MM.1S (cell line): ENCODE results near the gene RANBP9.

Experiments used
- DNase-seq: peaks from one replicate; pipeline ENCODE4 v3.0.0-alpha.2; 2015
- H2AFZ ChIP-seq: fragments of 300-600 bp; sonication (generic); 2 replicates; pipeline ENCODE4 v1.6.0; 2016; ENCODE audit warnings: antibody characterized with exemption, low read length
- H3F3A ChIP-seq: fragments of 300-600 bp; sonication (generic); 2 replicates; pipeline ENCODE4 v1.6.1; 2016; ENCODE audit warnings: mild to moderate bottlenecking, antibody characterized with exemption, low read length, moderate library complexity, mixed read lengths; ENCODE audit not compliant: insufficient read depth
- H3K27ac ChIP-seq: fragments of 300-600 bp; sonication (generic); 2 replicates; pipeline ENCODE4 v1.5.1; 2016; ENCODE audit warnings: mild to moderate bottlenecking, low read length
- H3K27me3 ChIP-seq: fragments of 300-600 bp; sonication (generic); replicated peaks from 2 replicates; pipeline ENCODE4 v1.6.0; 2016; ENCODE audit warnings: low read length; ENCODE audit not compliant: insufficient read depth
- H3K36me3 ChIP-seq: fragments of 300-600 bp; sonication (generic); replicated peaks from 2 replicates; pipeline ENCODE4 v1.6.1; 2016; ENCODE audit warnings: mild to moderate bottlenecking, low read length, mixed read lengths; ENCODE audit not compliant: insufficient read depth
- H3K4me1 ChIP-seq: fragments of 300-600 bp; sonication (generic); 2 replicates; pipeline ENCODE4 v1.6.1; 2016; ENCODE audit warnings: low read length, mixed read lengths
- H3K4me2 ChIP-seq: fragments of 300-600 bp; sonication (generic); 2 replicates; pipeline ENCODE4 v1.6.0; 2016; ENCODE audit warnings: low read depth, low read length
- H3K4me3 ChIP-seq: fragments of 300-600 bp; sonication (generic); 2 replicates; pipeline ENCODE4 v1.5.1; 2016; ENCODE audit warnings: low read length, mixed read lengths
- H3K79me2 ChIP-seq: fragments of 300-600 bp; sonication (generic); 2 replicates; pipeline ENCODE4 v1.6.1; 2016; ENCODE audit warnings: mixed run types, low read length, mixed read lengths
- H3K9ac ChIP-seq: fragments of 300-600 bp; sonication (generic); 2 replicates; pipeline ENCODE4 v1.6.1; 2016; ENCODE audit warnings: low read length, mixed read lengths
- H3K9me2 ChIP-seq: fragments of 300-600 bp; sonication (generic); replicated peaks from 2 replicates; pipeline ENCODE4 v1.6.1; 2016; ENCODE audit warnings: mild to moderate bottlenecking, low read length, mixed read lengths; ENCODE audit not compliant: insufficient read depth
- H3K9me3 ChIP-seq: fragments of 300-600 bp; sonication (generic); replicated peaks from 2 replicates; pipeline ENCODE4 v1.6.1; 2016; ENCODE audit warnings: mild to moderate bottlenecking, low read length, mixed read lengths; ENCODE audit not compliant: insufficient read depth
- H4K20me1 ChIP-seq: fragments of 300-600 bp; sonication (generic); 2 replicates; pipeline ENCODE4 v1.6.1; 2016; ENCODE audit warnings: mild to moderate bottlenecking, low read length, moderate library complexity, mixed read lengths; ENCODE audit not compliant: insufficient read depth
- EZH2 ChIP-seq: fragments of 300-600 bp; sonication (generic); optimal IDR thresholded peaks from 2 replicates; pipeline ENCODE3; 2017; ENCODE audit warnings: low read depth, mild to moderate bottlenecking, antibody characterized with exemption, low read length, mixed read lengths
- EZH2phosphoT487 ChIP-seq: fragments of 300-600 bp; sonication (generic); IDR thresholded peaks from 2 replicates; pipeline ENCODE4 v1.6.1; 2018; ENCODE audit warnings: antibody characterized with exemption, low read length
- TF ChIP-seq, protein P1 (sequence below): fragments of 300-600 bp; sonication (generic); IDR thresholded peaks from 2 replicates; pipeline ENCODE4 v1.5.1; 2016; ENCODE audit warnings: antibody characterized with exemption, low read length, mixed read lengths

Gene RANBP9

DNA sequence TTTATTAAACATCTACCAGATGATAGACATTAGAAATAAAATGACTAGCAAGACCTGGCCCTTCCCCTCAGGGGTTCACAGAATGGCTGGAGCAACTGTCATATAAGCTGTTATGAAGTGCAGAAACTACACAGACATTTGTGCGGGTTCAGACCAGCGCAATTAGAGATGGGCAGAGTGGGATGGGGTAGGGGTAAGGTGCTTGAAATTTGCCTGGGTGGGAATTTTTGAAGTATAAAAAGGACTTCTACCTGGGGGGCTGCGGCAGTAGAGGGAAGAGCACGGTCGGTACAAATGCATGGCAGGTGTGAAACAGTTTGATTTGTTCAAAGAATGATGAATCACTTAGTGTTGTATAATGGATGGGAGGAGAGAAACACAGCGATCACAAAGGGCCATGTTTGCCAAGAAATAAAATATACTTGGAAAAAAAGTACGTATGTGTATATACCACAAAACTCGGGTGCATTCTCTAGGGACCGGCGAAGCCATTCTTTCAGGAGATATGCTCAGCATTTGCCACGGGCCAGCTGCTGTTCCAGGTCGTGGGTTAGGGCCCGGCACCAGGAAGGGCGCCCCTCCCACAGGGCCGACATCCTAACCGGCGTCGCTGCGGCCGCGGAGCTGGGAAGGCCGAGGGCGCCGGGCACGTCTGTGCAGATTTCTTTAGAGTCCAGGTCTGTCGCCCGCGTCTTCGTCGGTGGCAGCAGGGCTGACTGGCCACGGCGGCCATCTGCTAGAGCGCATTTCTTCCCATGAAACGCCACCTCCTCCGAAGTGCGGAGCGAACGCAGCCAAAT, 97.3 kb downstream of the RANBP9 start:
- peak; percentile 53 for DNase-seq

DNA sequence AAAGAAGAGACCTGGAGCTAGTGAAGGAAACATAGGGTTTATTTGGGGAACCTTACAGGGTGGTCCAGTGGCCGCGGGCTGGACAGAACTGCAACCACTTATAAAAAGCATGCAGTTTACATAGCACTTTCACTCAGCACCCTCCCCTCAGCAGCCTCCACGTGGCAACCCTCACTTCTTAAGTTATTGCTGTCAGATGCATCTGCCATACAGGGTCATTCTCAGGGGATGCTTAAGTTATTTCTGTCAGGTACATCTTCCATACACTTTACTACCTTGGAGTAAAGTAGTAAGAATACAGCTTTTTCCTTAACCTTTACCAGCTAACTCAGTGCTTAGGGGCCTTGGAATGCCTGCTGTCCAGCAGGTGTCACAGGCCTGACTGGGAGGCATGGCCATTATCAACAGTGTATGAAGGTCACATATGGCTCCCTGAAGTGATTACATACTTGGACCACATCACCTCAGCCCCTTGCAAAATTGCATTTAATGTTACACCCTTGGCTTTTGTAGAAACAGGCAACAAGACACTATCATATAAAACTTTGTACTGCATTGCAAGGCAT, 98.5 kb downstream of the RANBP9 start:
- H3K27ac ChIP-seq: no peak overlapping the region
- peaks cover 8% of the 10 kb centered on the region; the same call in 1 of the 2 replicates for H4K20me1 ChIP-seq
- no peaks in the 10 kb centered on the region for H3K36me3 ChIP-seq
- H3K4me3 ChIP-seq: no peak overlapping the region
- H3K27me3 ChIP-seq: no peaks in the 10 kb centered on the region
- no peak overlapping the region for H3K9ac ChIP-seq
- TF ChIP-seq EZH2phosphoT487: no peak
- TF ChIP-seq, protein P1, sequence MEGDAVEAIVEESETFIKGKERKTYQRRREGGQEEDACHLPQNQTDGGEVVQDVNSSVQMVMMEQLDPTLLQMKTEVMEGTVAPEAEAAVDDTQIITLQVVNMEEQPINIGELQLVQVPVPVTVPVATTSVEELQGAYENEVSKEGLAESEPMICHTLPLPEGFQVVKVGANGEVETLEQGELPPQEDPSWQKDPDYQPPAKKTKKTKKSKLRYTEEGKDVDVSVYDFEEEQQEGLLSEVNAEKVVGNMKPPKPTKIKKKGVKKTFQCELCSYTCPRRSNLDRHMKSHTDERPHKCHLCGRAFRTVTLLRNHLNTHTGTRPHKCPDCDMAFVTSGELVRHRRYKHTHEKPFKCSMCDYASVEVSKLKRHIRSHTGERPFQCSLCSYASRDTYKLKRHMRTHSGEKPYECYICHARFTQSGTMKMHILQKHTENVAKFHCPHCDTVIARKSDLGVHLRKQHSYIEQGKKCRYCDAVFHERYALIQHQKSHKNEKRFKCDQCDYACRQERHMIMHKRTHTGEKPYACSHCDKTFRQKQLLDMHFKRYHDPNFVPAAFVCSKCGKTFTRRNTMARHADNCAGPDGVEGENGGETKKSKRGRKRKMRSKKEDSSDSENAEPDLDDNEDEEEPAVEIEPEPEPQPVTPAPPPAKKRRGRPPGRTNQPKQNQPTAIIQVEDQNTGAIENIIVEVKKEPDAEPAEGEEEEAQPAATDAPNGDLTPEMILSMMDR: no peak
- no peak for TF ChIP-seq EZH2
- no peak for DNase-seq
- peaks cover 40% of the 10 kb centered on the region for H3K79me2 ChIP-seq
- no peaks in the 10 kb centered on the region for H3K9me3 ChIP-seq
- no peaks in the 10 kb centered on the region for H3K9me2 ChIP-seq
- H2AFZ ChIP-seq: no peak overlapping the region
- H3K4me2 ChIP-seq: peak overlapping the region; percentile 83
- peaks cover 35% of the 10 kb centered on the region for H3K4me1 ChIP-seq
- peaks cover 27% of the 10 kb centered on the region for H3F3A ChIP-seq

More for the DNA sequence above, 97.3 kb downstream of the RANBP9 start:
- Histone ChIP-seq H3K27me3 (no peaks in the 10 kb centered on the region), H3K27ac (peak overlapping the region; percentile 83), H3K9me2 (no peaks in the 10 kb centered on the region), H2AFZ (peak overlapping the region; percentile 87), H4K20me1 (peaks cover 8% of the 10 kb centered on the region; the same call in 1 of the 2 replicates), H3K36me3 (peaks cover 5% of the 10 kb centered on the region; the same call in 1 of the 2 replicates), H3K4me1 (peaks cover 35% of the 10 kb centered on the region), H3F3A (peaks cover 27% of the 10 kb centered on the region), H3K4me2 (peak overlapping the region; percentile 83), H3K9me3 (no peaks in the 10 kb centered on the region), H3K79me2 (peaks cover 50% of the 10 kb centered on the region), H3K4me3 (peak overlapping the region; percentile 89), H3K9ac (peak overlapping the region; percentile 95)
- no peak for TF ChIP-seq EZH2
- TF ChIP-seq, protein P1: no peak
- TF ChIP-seq EZH2phosphoT487: no peak

DNA sequence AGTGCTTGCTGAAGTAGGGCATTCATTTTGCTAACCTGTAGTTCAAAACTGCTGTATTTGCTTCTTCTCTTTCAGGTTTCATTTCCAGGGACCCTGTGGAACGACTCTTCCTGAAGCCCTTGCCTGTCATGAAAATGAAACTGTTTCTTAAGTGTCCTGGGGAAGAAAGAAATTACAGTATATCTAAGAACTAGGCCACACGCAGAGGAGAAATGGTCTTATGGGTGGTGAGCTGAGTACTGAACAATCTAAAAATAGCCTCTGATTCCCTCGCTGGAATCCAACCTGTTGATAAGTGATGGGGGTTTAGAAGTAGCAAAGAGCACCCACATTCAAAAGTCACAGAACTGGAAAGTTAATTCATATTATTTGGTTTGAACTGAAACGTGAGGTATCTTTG, 99.9 kb downstream of the RANBP9 start:
- Histone ChIP-seq H3K27me3 (no peaks in the 10 kb centered on the region), H3K4me2 (peak overlapping the region; percentile 64), H4K20me1 (peaks cover 8% of the 10 kb centered on the region; the same call in 1 of the 2 replicates), H3K79me2 (peaks cover 28% of the 10 kb centered on the region), H3K4me1 (peaks cover 33% of the 10 kb centered on the region), H3K9me2 (no peaks in the 10 kb centered on the region), H3K9ac (peak overlapping the region; percentile 41; the same call in 1 of the 2 replicates), H3K27ac (peak overlapping the region; percentile 78), H3K36me3 (no peaks in the 10 kb centered on the region), H3K9me3 (no peaks in the 10 kb centered on the region), H3F3A (peaks cover 27% of the 10 kb centered on the region), H2AFZ (peak overlapping the region; percentile 2; the same call in 1 of the 2 replicates), H3K4me3 (peak overlapping the region; percentile 42)
- no peak for TF ChIP-seq EZH2
- TF ChIP-seq, protein P1: no peak
- TF ChIP-seq EZH2phosphoT487: no peak
- DNase-seq: peak; percentile 62
